SK-N-SH (cell line): ENCODE data around the gene STAT2. TPM values are rescaled to one million over a fixed set of nuclear protein-coding genes. Genes with fewer than 3 reads are reported as not detected.

ENCODE experiments used
- CTCF ChIA-PET: fragments of 300-600, 350-600 bp; formaldehyde crosslinking; extraction: SDS; loops from one replicate; lab custom pipeline; 2021; lab: Yijun Ruan, JAX
- POLR2A ChIA-PET: fragments of 350-600 bp; sonication (Branson Sonifier 250); formaldehyde crosslinking; extraction: SDS; loops from one replicate; lab custom pipeline; 2020; ENCODE audit warnings: antibody characterized with exemption, inconsistent platforms; lab: Yijun Ruan, JAX
- DNase-seq: peaks from one replicate; pipeline ENCODE4 v3.0.0; 2012
- H2AFZ ChIP-seq: fragments of 200-600 bp; sonication (generic); 2 replicates; pipeline ENCODE4 v1.8.1; 2016; ENCODE audit warnings: antibody characterized with exemption, mild to moderate bottlenecking, low read depth
- H3F3A ChIP-seq: fragments of 200-600 bp; sonication (generic); replicated peaks from 2 replicates; pipeline ENCODE3; 2016; ENCODE audit warnings: antibody characterized with exemption, mild to moderate bottlenecking; ENCODE audit not compliant: insufficient read depth
- H3K27ac ChIP-seq, 2 experiments: fragments of 200-500 bp in 1 of 2; fragments of 200-600 bp in 1 of 2; sonication (Bioruptor generic) in 1 of 2; sonication (generic), shearing (Covaris generic) in 1 of 2; 2 replicates each; pipeline versions ENCODE4 v1.5.1 to v1.6.1; 2014 to 2016; ENCODE audit warnings: low read depth in 2 of 2, inconsistent platforms in 1 of 2, low read length in 1 of 2, mild to moderate bottlenecking in 1 of 2, mixed read lengths in 1 of 2
- H3K27me3 ChIP-seq: fragments of 200-600 bp; sonication (generic), shearing (Covaris generic); 2 replicates; pipeline ENCODE4 v1.6.1; 2016; ENCODE audit warnings: mixed run types; ENCODE audit not compliant: insufficient read depth
- H3K36me3 ChIP-seq, 2 experiments: fragments of 200-500 bp in 1 of 2; fragments of 200-600 bp in 1 of 2; sonication (Bioruptor generic) in 1 of 2; sonication (generic) in 1 of 2; replicated peaks in 1 of 2; 2 replicates each; pipeline versions ENCODE3 to v1.5.1; 2014 to 2016; ENCODE audit warnings: low read length in 1 of 2, mild to moderate bottlenecking in 1 of 2; ENCODE audit not compliant: insufficient read depth in 2 of 2, control insufficient read depth in 1 of 2
- H3K4me1 ChIP-seq, 2 experiments: fragments of 200-500 bp in 1 of 2; fragments of 200-600 bp in 1 of 2; sonication (Bioruptor generic) in 1 of 2; sonication (generic), shearing (Covaris generic) in 1 of 2; 2 replicates each; pipeline versions ENCODE4 v1.5.1 to v1.6.1; 2014 to 2016; ENCODE audit warnings: low read depth in 1 of 2, low read length in 1 of 2, mixed run types in 1 of 2; ENCODE audit not compliant: insufficient read depth in 2 of 2, control insufficient read depth in 1 of 2
- H3K4me2 ChIP-seq: fragments of 200-600 bp; sonication (generic), shearing (Covaris generic); 2 replicates; pipeline ENCODE4 v1.6.1; 2017; ENCODE audit warnings: mixed run types
- H3K4me3 ChIP-seq, 2 experiments: fragments of 200-500 bp in 1 of 2; fragments of 200-600 bp in 1 of 2; sonication (Bioruptor generic) in 1 of 2; sonication (generic), shearing (Covaris generic) in 1 of 2; 2 replicates each; pipeline versions ENCODE4 v1.5.1 to v1.8.1; 2014 to 2016; ENCODE audit warnings: low read depth in 2 of 2, inconsistent platforms in 1 of 2, low read length in 1 of 2, mild to moderate bottlenecking in 1 of 2, mixed read lengths in 1 of 2, moderate library complexity in 1 of 2
- H3K79me2 ChIP-seq: fragments of 200-600 bp; sonication (generic); 2 replicates; pipeline ENCODE4 v1.8.1; 2017; ENCODE audit warnings: mild to moderate bottlenecking; ENCODE audit not compliant: insufficient read depth
- H3K9ac ChIP-seq: fragments of 200-600 bp; sonication (generic); 2 replicates; pipeline ENCODE4 v1.6.1; 2017; ENCODE audit warnings: mixed run types
- H3K9me2 ChIP-seq: fragments of 200-600 bp; sonication (generic); 2 replicates; pipeline ENCODE4 v1.6.1; 2017; ENCODE audit warnings: mixed run types
- H3K9me3 ChIP-seq: fragments of 200-600 bp; sonication (generic); 2 replicates; pipeline ENCODE4 v1.6.1; 2017; ENCODE audit warnings: mixed run types, mild to moderate bottlenecking, moderate library complexity
- H4K20me1 ChIP-seq: fragments of 200-600 bp; sonication (generic); 2 replicates; pipeline ENCODE4 v1.6.1; 2017; ENCODE audit warnings: mild to moderate bottlenecking, mixed run types; ENCODE audit not compliant: insufficient read depth
- ELF1 ChIP-seq: IDR thresholded peaks from 2 replicates; pipeline ENCODE4 v1.4.0; 2012
- EP300 ChIP-seq, 2 experiments: IDR thresholded peaks; 2 replicates each; pipeline versions ENCODE4 v1.4.0 to v1.6.1; 2012; ENCODE audit warnings: borderline replicate concordance in 1 of 2, low read depth in 1 of 2, low read length in 1 of 2
- FOXM1 ChIP-seq: IDR thresholded peaks from 2 replicates; pipeline ENCODE4 v1.4.0; 2012; ENCODE audit warnings: low read depth, mild to moderate bottlenecking
- GATA2 ChIP-seq: sonication (generic); formaldehyde crosslinking; IDR thresholded peaks from 2 replicates; pipeline ENCODE4 v1.5.0; 2020; ENCODE audit warnings: mild to moderate bottlenecking, missing genetic modification reagents
- NRF1 ChIP-seq: IDR thresholded peaks from 2 replicates; pipeline ENCODE4 v1.6.1; 2012; ENCODE audit warnings: low read depth, mild to moderate bottlenecking, low read length
- SIN3A ChIP-seq: IDR thresholded peaks from 2 replicates; pipeline ENCODE4 v1.6.1; 2012; ENCODE audit warnings: low read depth, mild to moderate bottlenecking, low read length, moderate library complexity, borderline replicate concordance
- TEAD4 ChIP-seq: IDR thresholded peaks from 2 replicates; pipeline ENCODE4 v1.4.0; 2012; ENCODE audit warnings: mild to moderate bottlenecking, borderline replicate concordance; ENCODE audit not compliant: insufficient read depth
- YY1 ChIP-seq: IDR thresholded peaks from 2 replicates; pipeline ENCODE4 v1.4.0; 2012; ENCODE audit warnings: low read depth, mild to moderate bottlenecking
- ZBTB33 ChIP-seq: IDR thresholded peaks from 2 replicates; pipeline ENCODE4 v1.4.0; 2012; ENCODE audit warnings: low read depth, borderline replicate concordance
- WGBS: methylation state at CpG from one replicate; pipeline ENCODE4 v1.1.6; 2017; ENCODE audit warnings: low lambda C conversion rate; 5-methylcytosine and 5-hydroxymethylcytosine counted together
- polyA plus RNA-seq, 3 experiments: library from polyadenylated mRNA; depleted of rRNA; stranded (reverse); fragments of >200 nt; gene quantifications; 2 replicates each; pipeline ENCODE4 v1.2.3, GENCODE V29; 2012

The STAT2 gene
- polyA plus RNA-seq, 1 of the 3 experiments (the other 2 are of a cell fraction), result 58.1 TPM

- no peak for DNase-seq
- Histone ChIP-seq H3K4me1 (peaks cover 7% of the 10 kb centered on the region in 2 experiments; a peak in 2 of 4 replicates), H3K27me3 (no peaks in the 10 kb centered on the region), H3K79me2 (peaks cover 25% of the 10 kb centered on the region), H3K36me3 (peaks cover 6 to 29% of the 10 kb centered on the region in 2 experiments), H3K9me3 (no peaks in the 10 kb centered on the region), H4K20me1 (no peaks in the 10 kb centered on the region), H3K27ac (no peak overlapping the region), H3K9me2 (no peaks in the 10 kb centered on the region), H3F3A (peaks cover 32% of the 10 kb centered on the region), H3K9ac (no peak overlapping the region), H3K4me3 (no peak overlapping the region), H2AFZ (no peak overlapping the region), H3K4me2 (no peak overlapping the region)
- ChIA-PET POLR2A (no interaction called here), CTCF (interaction anchor here (0.8 kb wide), 1 partner anchor 160 kb away, joined by 3 read pairs; no protein-coding TSS in a partner anchor)
- TF ChIP-seq EP300 (IDR thresholded peaks at IDR 0.05; ENCODE audit: borderline replicate concordance in 1 of 2, low read depth in 1 of 2, low read length in 1 of 2), result no peak
- TF ChIP-seq YY1, result no peak
- TF ChIP-seq ZBTB33, result no peak
- TF ChIP-seq FOXM1, result no peak
- TF ChIP-seq SIN3A, result no peak
- TF ChIP-seq ELF1, result no peak
- TF ChIP-seq TEAD4, result no peak
- WGBS, result 94% methylated on average over 2 of the region's 3 CpGs
Observed at GRCh38 chr12:56304276-56304675, 55.6 kb downstream of the STAT2 start.

- Histone ChIP-seq H3K36me3 (peaks cover 4 to 28% of the 10 kb centered on the region in 2 experiments), H2AFZ (peak overlapping the region; percentile 83; the same call in 1 of the 2 replicates), H3K27ac (peak overlapping the region; percentile 82 to 85), H3K27me3 (no peaks in the 10 kb centered on the region), H4K20me1 (peaks cover 33% of the 10 kb centered on the region), H3K79me2 (peaks cover 55% of the 10 kb centered on the region), H3F3A (peaks cover 34% of the 10 kb centered on the region), H3K4me1 (peaks cover 14 to 27% of the 10 kb centered on the region in 2 experiments; a peak in 2 of 4 replicates), H3K9me2 (no peaks in the 10 kb centered on the region), H3K4me2 (peak overlapping the region; percentile 87), H3K4me3 (peak overlapping the region; percentile 78 to 92), H3K9ac (peak overlapping the region; percentile 73), H3K9me3 (no peaks in the 10 kb centered on the region)
- no peak for DNase-seq
- TF ChIP-seq GATA2 (0 out of 2 replicates have a peak, but pooled peaks have one; percentile 14), YY1 (peak; percentile 7; the same call in 1 of the 2 replicates), NRF1 (no peak)
- ChIA-PET CTCF (interaction anchor here (0.9 kb wide), 1 partner anchor 14 kb away, joined by 3 read pairs; no protein-coding TSS in a partner anchor), POLR2A (interaction anchor here (1.0 to 1.7 kb wide), 2 partner anchors 34 to 327 kb away, joined by 3 to 4 read pairs; partner anchors contain the start of genes COQ10A and RAB5B)
- 52% methylated on average over 21 of the region's 21 CpGs for WGBS
Observed at GRCh38 chr12:56300644-56301464, 59.1 kb downstream of the STAT2 start.
